Skeletal muscle tissue (tissue), 4 donors: ENCODE results near the gene CLEC1A. TPM values are rescaled to one million over a fixed set of nuclear protein-coding genes. Genes with fewer than 3 reads are reported as not detected.

Source experiments
- H3K27ac ChIP-seq: one replicate; pipeline ENCODE4 v1.7.0; 2013; ENCODE audit warnings: mild to moderate bottlenecking, low read depth, low read length, inconsistent platforms
- H3K27me3 ChIP-seq, 3 donors: one replicate each; pipeline ENCODE4 v1.7.0; 2013; ENCODE audit warnings: low read length in 3 of 3; ENCODE audit not compliant: control insufficient read depth in 3 of 3, insufficient read depth in 3 of 3
- H3K36me3 ChIP-seq, 3 donors: one replicate each; pipeline ENCODE4 v1.7.0; 2013; ENCODE audit warnings: low read length in 3 of 3; ENCODE audit not compliant: control insufficient read depth in 3 of 3, insufficient read depth in 3 of 3
- H3K4me1 ChIP-seq, 3 donors: one replicate each; pipeline ENCODE4 v1.7.0; 2013; ENCODE audit warnings: low read length in 3 of 3, mild to moderate bottlenecking in 3 of 3; ENCODE audit not compliant: control insufficient read depth in 3 of 3, insufficient read depth in 3 of 3
- H3K4me3 ChIP-seq, 3 donors: one replicate each; pipeline ENCODE4 v1.7.0; 2013; ENCODE audit warnings: low read length in 3 of 3
- H3K9ac ChIP-seq, 3 donors: one replicate each; pipeline ENCODE4 v1.7.0; 2013; ENCODE audit warnings: low read length in 3 of 3, mild to moderate bottlenecking in 3 of 3, moderate library complexity in 2 of 3, low read depth in 1 of 3
- H3K9me3 ChIP-seq, 3 donors: one replicate each; pipeline ENCODE4 v1.7.0; 2013; ENCODE audit warnings: low read length in 3 of 3; ENCODE audit not compliant: control insufficient read depth in 3 of 3
- total RNA-seq: library from RNA; depleted of rRNA; stranded (reverse); fragments of >200 nt; gene quantifications from one replicate; pipeline ENCODE4 v1.2.3, GENCODE V29; 2014
- donor health status: Osteomylitis.

The CLEC1A gene
- total RNA-seq, 1 donor from 2014 or later, result 1.0 TPM

DNA sequence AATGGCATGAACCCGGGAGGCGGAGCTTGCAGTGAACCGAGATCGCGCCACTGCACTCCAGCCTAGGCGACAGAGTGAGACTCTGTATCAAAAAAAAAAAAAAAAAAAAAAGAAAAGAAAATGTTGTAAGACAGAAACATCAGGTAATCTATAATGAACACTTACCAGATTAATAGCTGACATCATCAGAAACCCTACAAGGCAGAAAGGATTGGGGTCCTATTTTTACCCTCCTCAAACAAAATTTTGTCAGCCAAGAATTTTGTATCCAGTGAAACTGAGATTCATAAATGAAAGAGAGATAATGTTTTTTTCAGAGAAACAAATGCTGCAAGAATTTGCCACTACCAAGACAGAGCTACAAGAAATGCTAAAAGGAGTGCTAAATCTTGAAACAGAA, 14.1 kb downstream of the CLEC1A start:
- H3K36me3 ChIP-seq, result no peaks in the 10 kb centered on the region
- no peak overlapping the region for H3K9ac ChIP-seq
- H3K4me1 ChIP-seq, result peaks cover 0 to 3% (median 0%) of the 10 kb centered on the region in 3 donors
- no peaks in the 10 kb centered on the region for H3K27me3 ChIP-seq
- H3K9me3 ChIP-seq, result peaks cover 0 to 2% (median 2%) of the 10 kb centered on the region in 3 donors
- H3K4me3 ChIP-seq, result no peak overlapping the region
- no peak overlapping the region for H3K27ac ChIP-seq

DNA sequence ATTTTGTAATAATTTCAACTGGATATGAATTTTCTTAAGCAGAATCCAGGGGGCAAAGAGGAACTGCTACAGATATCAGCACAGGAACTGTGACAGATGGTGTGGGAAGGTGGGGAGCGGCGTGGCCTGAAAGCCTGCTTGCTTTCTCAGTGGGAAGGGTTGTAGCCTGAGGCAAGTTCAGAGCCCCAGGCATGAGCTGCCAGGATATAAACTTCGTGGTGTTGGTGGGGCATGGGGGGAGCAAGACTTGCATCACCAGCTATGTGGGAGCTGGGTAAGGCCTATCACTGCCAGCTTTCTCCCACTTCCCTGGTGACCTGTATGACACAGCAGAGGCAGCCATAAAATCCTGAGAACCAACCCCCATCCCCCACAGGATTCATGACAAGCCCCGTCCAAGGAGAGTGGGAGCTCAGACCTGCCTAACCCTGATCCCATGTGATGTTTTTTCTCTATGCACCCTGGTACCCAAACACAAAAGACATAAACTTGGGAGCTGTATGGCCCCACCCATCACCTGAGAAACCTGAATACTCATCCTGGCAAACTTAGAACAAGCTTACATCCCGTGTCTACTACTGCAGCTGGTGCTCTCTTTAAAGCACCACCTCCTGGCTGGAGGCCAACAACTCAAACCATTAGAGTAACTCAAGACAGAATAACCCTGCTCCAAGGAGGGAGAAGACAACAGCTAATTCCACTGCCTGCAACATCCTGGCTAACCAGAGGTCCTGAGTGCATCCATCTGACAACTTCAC, 16.5 kb downstream of the CLEC1A start:
- Histone ChIP-seq H3K4me3 (no peak overlapping the region), H3K36me3 (no peaks in the 10 kb centered on the region), H3K4me1 (peaks cover 0 to 3% (median 0%) of the 10 kb centered on the region in 3 donors), H3K9ac (no peak overlapping the region), H3K27me3 (no peaks in the 10 kb centered on the region), H3K27ac (no peak overlapping the region), H3K9me3 (peaks cover 0 to 2% (median 2%) of the 10 kb centered on the region in 3 donors)

DNA sequence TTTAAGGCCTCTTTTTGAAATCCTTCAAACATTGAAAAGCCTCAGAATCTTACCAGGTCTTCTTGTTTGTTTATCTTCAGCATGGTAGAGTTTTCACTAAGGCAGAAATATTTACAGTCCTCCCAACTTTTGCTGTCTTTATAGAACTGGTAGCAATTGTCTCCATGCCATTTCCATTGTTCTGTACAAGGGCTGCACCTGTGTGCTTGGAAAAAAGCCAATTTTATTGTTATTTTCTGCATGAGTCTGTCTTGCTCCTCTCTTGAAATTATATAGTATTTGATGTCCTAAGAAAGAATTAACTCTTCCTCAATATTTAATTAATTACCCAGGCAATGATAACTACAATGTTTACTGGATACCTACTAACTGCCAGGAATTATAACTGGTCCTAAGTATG, 23.3 kb downstream of the CLEC1A start:
- Histone ChIP-seq H3K27me3 (no peaks in the 10 kb centered on the region), H3K27ac (no peak overlapping the region), H3K36me3 (no peaks in the 10 kb centered on the region)

DNA sequence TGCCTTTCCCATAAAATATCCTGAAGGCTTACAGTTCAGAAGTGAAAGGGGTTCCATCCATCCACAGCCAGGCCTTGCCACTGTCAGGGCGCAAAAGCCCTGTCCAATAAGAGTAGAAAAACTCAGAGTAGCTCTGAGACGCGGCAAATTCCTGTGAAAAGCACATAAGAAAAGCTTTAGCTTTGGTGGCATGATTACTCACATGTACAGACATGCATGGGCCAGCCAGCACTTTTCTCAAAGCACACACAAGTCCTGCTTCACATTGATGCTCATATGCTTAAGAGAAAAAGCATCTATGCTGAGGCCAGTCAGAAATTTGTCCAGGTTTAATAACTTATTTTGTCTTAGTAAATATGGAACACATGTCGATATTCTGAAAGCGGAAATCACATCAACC, 25.5 kb downstream of the CLEC1A start:
- Histone ChIP-seq H3K4me1 (no peaks in the 10 kb centered on the region), H3K36me3 (no peaks in the 10 kb centered on the region), H3K27ac (no peak overlapping the region), H3K4me3 (no peak overlapping the region), H3K9ac (no peak overlapping the region), H3K27me3 (no peaks in the 10 kb centered on the region), H3K9me3 (no peaks in the 10 kb centered on the region)

More for the DNA sequence above, 23.3 kb downstream of the CLEC1A start:
- H3K4me3 ChIP-seq, result no peak overlapping the region
- no peaks in the 10 kb centered on the region for H3K9me3 ChIP-seq
- no peak overlapping the region for H3K9ac ChIP-seq
- no peaks in the 10 kb centered on the region for H3K4me1 ChIP-seq

DNA sequence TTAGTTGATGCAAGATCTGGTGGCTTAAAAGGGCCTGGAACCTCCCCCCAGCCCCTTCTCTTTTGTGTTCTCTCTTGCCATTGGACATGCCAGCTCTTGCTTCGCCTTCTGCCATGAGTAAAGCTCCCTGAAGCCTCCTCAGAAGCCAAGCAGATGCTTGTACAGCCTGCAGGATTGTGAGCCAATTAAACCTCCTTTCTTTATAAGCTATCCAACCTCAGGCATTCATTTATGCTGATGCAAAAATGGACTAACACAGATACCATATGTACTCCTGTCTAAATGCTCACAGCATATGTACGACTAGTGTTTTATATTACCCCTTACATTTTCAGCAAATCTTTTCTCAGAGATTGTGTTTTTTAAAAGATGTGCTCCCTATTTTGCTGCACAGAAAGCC, 26.7 kb downstream of the CLEC1A start:
- Histone ChIP-seq H3K9me3 (no peaks in the 10 kb centered on the region), H3K27me3 (no peaks in the 10 kb centered on the region), H3K9ac (no peak overlapping the region), H3K4me1 (no peaks in the 10 kb centered on the region), H3K4me3 (no peak overlapping the region), H3K27ac (no peak overlapping the region), H3K36me3 (no peaks in the 10 kb centered on the region)

DNA sequence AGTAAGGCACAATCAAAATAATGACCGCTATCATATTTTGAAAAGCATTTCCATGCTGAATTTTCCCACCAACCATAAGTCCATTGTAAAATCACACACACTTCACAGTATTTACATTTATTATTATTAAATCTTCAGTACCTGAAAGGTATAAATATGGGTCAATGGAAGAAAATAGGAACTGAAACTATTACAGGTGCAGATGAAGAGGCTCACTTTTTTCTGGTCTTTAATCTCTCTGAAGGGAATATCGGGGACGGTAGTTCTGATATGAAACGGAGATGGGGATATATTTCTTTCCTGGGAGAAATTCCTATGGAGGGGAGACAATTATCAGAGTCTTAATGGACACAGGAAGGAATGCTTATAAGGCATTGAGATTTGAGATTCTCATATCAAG, 28.4 kb downstream of the CLEC1A start:
- no peak overlapping the region for H3K27ac ChIP-seq
- no peaks in the 10 kb centered on the region for H3K4me1 ChIP-seq
- no peaks in the 10 kb centered on the region for H3K36me3 ChIP-seq
- no peaks in the 10 kb centered on the region for H3K9me3 ChIP-seq
- H3K9ac ChIP-seq, result no peak overlapping the region
- H3K27me3 ChIP-seq, result no peaks in the 10 kb centered on the region
- H3K4me3 ChIP-seq, result no peak overlapping the region

DNA sequence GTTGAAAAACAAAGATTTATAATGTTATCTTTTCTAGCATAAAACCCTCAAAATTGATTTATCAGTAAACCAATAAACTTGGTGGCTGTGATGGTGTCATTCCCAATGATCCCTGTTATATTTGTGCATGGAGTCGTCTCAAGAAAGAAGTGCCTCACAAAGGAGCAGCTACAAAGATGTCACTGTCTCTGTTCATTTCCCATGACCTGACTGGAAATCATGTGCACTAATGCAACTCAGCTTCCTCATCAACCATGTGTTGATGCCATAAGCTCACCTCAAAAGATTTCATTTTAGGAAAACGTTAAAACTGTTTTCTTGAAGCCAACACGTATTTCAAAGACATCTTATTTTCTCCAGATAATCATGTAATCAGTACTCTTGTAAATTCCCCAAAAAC, 28.8 kb downstream of the CLEC1A start:
- H3K9ac ChIP-seq, result no peak overlapping the region
- H3K27ac ChIP-seq, result no peak overlapping the region
- H3K27me3 ChIP-seq, result no peaks in the 10 kb centered on the region
- no peaks in the 10 kb centered on the region for H3K9me3 ChIP-seq
- H3K4me1 ChIP-seq, result no peaks in the 10 kb centered on the region
- no peak overlapping the region for H3K4me3 ChIP-seq
- no peaks in the 10 kb centered on the region for H3K36me3 ChIP-seq

DNA sequence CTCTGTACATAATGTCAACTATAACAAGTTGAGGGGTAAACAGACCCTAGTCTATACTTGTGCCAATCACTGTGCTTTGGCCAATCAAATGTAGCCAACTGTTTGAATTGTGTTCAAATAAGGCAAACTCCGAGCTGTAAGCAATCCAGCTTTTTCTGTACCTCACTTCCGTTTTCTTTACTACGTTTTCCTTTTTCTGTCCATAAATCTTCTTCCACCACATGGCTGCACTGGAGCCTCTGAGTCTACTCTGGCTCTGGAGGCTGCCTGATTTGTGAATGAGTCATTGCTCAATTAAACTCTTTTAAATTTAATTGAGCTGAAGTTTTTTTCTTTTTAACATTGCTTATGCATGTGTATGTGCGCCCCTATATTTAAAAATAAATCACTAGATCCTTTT, 29.7 kb downstream of the CLEC1A start:
- Histone ChIP-seq H3K9ac (no peak overlapping the region), H3K4me3 (no peak overlapping the region), H3K27me3 (no peaks in the 10 kb centered on the region), H3K27ac (peak overlapping the region; percentile 72), H3K4me1 (no peaks in the 10 kb centered on the region), H3K36me3 (no peaks in the 10 kb centered on the region), H3K9me3 (no peaks in the 10 kb centered on the region)

DNA sequence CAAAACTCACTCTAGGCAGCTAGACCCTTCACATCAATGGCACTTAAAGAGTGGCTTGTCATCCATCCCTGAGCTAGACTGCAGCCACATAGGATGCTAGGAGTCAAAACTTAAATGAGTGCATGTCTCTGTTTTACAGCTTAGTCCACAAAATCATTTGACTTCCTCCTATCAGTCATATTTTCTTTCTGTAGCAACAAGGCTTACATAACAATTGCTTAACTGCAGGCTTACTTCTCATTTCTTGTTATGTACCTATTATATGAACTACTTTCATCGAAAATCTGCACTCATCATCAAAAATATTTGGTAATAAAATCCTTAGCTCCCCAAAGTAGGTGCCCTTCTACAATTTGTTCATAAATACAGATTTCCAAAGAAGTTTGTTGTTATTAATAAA, 30.1 kb downstream of the CLEC1A start:
- H3K27me3 ChIP-seq, result no peaks in the 10 kb centered on the region
- peak overlapping the region; percentile 72 for H3K27ac ChIP-seq
- no peaks in the 10 kb centered on the region for H3K36me3 ChIP-seq
- no peak overlapping the region for H3K4me3 ChIP-seq
- H3K4me1 ChIP-seq, result no peaks in the 10 kb centered on the region
- H3K9me3 ChIP-seq, result no peaks in the 10 kb centered on the region
- no peak overlapping the region for H3K9ac ChIP-seq

DNA sequence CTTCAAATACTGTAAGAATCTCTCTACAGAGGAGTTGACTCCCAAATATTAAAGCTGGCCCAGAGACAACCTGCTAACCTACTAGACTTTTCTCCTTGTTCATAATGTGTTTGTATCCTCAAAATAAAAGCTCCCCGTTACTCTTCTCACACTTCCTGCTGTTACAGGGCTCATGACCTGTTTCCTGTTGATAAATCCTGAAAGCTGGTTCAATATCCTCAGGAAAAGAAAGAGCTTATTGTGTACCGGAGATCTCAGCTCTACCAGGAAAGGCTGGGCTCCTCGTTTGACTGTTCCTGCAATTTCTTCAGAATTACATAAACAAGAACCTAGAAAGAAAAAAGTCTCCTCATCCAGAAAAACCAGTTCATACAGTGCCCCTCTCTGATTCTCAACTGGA, 30.8 kb downstream of the CLEC1A start:
- no peaks in the 10 kb centered on the region for H3K36me3 ChIP-seq
- no peaks in the 10 kb centered on the region for H3K27me3 ChIP-seq
- H3K9ac ChIP-seq, result no peak overlapping the region
- no peaks in the 10 kb centered on the region for H3K9me3 ChIP-seq
- peak overlapping the region; percentile 72 for H3K27ac ChIP-seq
- H3K4me3 ChIP-seq, result no peak overlapping the region
- H3K4me1 ChIP-seq, result no peaks in the 10 kb centered on the region
